ENCODE data around the gene CDH4. TPM values are rescaled to one million over a fixed set of nuclear protein-coding genes. Genes with fewer than 3 reads are reported as not detected.

CDH4 gene
- total and polyA plus RNA-seq, 2 of the 13 experiments (the other 11 are each of a cell fraction or from before 2014, with no cell fraction given) = not detected

GRCh38 chr20:61400499-61400898 is 148.4 kb downstream of the CDH4 start:
- CTCF ChIA-PET (ENCODE audit: low intra/inter-chr PET ratio, low total read pairs) = no interaction called here
- intact Hi-C loops (cut with micrococcal nuclease; ENCODE audit: unreplicated experiment) = no loop called here

More at GRCh38 chr20:61400499-61400898, 148.4 kb downstream of the CDH4 start:
- POLR2A ChIA-PET = no interaction called here
- Histone ChIP-seq H3K9me3 (ENCODE audit: low read length) (no peaks in the 10 kb centered on the region), H2AFZ (ENCODE audit: low read length) (no peak overlapping the region), H3K27ac (ENCODE audit: extremely low read length, insufficient read depth, low read length) (no peak overlapping the region), H3K27me3 (ENCODE audit: control insufficient read depth in 1 of 2, insufficient read depth in 2 of 2, low read length in 2 of 2) (peaks cover 0 to 15% of the 10 kb centered on the region in 2 experiments; a peak in 3 of 5 replicates), H4K20me1 (ENCODE audit: insufficient read depth, low read length) (no peaks in the 10 kb centered on the region; the same call in 1 of the 2 replicates), H3K9ac (ENCODE audit: insufficient read depth, low read depth, low read length) (no peak overlapping the region), H3K4me2 (ENCODE audit: low read depth, low read length) (no peak overlapping the region), H3K79me2 (ENCODE audit: insufficient read depth, low read length) (no peaks in the 10 kb centered on the region), H3K4me3 (replicated peaks in 1 of 3; ENCODE audit: insufficient read depth in 1 of 3, low read depth in 2 of 3, low read length in 3 of 3) (no peak overlapping the region), H3K36me3 (replicated peaks in 1 of 2; ENCODE audit: control insufficient read depth in 1 of 2, insufficient read depth in 2 of 2, low read length in 2 of 2) (no peaks in the 10 kb centered on the region), H3K4me1 (ENCODE audit: insufficient read depth, low read length) (no peaks in the 10 kb centered on the region)
- DNase-seq (ENCODE audit: low spot score) = no peak
- TF ChIP-seq HMG20A (CRISPR knock-in tag; IDR thresholded peaks at IDR 0.05; ENCODE audit: borderline replicate concordance) (no peak), ZNF546 (CRISPR knock-in tag; conservative IDR thresholded peaks at IDR 0.05) (no peak), ZGPAT (CRISPR knock-in tag; IDR thresholded peaks at IDR 0.05) (no peak), HNF1B (CRISPR knock-in tag; IDR thresholded peaks at IDR 0.05) (no peak)
- no TSS peak for BruUV-seq (replicated peaks)
- 2% methylated on average over 8 of the region's 8 CpGs for WGBS (ENCODE audit: low lambda C conversion rate)
- FAIRE-seq = no peak
- in situ Hi-C loops (cut with HindIII; ENCODE audit: extremely low pct_ligation_motif_present, low pct_unique_long_range_greater_than_20kb) = no loop called here
- no peak for ATAC-seq

Data from HepG2 (cell line).